ENCODE measurements around the gene OXLD1.

The OXLD1 gene

GRCh38 chr17:81693509-81694210 lies 27.3 kb upstream of the OXLD1 start:
- TF ChIP-seq CTCF (IDR thresholded peaks at IDR 0.05) = no peak
- no peak overlapping the region for H3K27ac ChIP-seq
- intact Hi-C loops (cut with DNase I; ENCODE audit: low total_unique reads) = no loop called here
- H3K9me3 ChIP-seq = no peaks in the 10 kb centered on the region
- no peak for DNase-seq
- no peaks in the 10 kb centered on the region for H3K4me1 ChIP-seq
- H3K27me3 ChIP-seq = no peaks in the 10 kb centered on the region
- H3K36me3 ChIP-seq = peaks cover 85 to 100% (median 100%) of the 10 kb centered on the region in 3 donors
- no peak overlapping the region for H3K4me3 ChIP-seq

- Histone ChIP-seq H3K36me3 (peaks cover 86 to 100% (median 100%) of the 10 kb centered on the region in 3 donors), H3K27me3 (no peaks in the 10 kb centered on the region), H3K4me3 (no peak overlapping the region), H3K4me1 (peaks cover 0 to 5% (median under 1%) of the 10 kb centered on the region in 4 donors), H3K27ac (no peak overlapping the region), H3K9me3 (no peaks in the 10 kb centered on the region)
- DNase-seq = no peak
- intact Hi-C loops (cut with DNase I; ENCODE audit: low total_unique reads) = no loop called here
- no peak for TF ChIP-seq CTCF (IDR thresholded peaks at IDR 0.05)
Measured at GRCh38 chr17:81691608-81692007, 25.2 kb upstream of the OXLD1 start.

- intact Hi-C loops (cut with DNase I; ENCODE audit: low total_unique reads) = no loop called here
- peaks cover 0 to 8% (median 2%) of the 10 kb centered on the region in 4 donors for H3K4me1 ChIP-seq
- H3K9me3 ChIP-seq = no peaks in the 10 kb centered on the region
- H3K27ac ChIP-seq = no peak overlapping the region
- peaks cover 86 to 100% (median 100%) of the 10 kb centered on the region in 3 donors for H3K36me3 ChIP-seq
- no peak for DNase-seq
- TF ChIP-seq CTCF (IDR thresholded peaks at IDR 0.05) = no peak
- no peak overlapping the region for H3K4me3 ChIP-seq
- no peaks in the 10 kb centered on the region for H3K27me3 ChIP-seq
Measured at GRCh38 chr17:81691196-81691595, 24.8 kb upstream of the OXLD1 start.

GRCh38 chr17:81690549-81690948 lies 24.1 kb upstream of the OXLD1 start:
- H3K9me3 ChIP-seq = no peaks in the 10 kb centered on the region
- no peak overlapping the region for H3K4me3 ChIP-seq
- TF ChIP-seq CTCF (IDR thresholded peaks at IDR 0.05) = no peak
- H3K27me3 ChIP-seq = no peaks in the 10 kb centered on the region
- H3K36me3 ChIP-seq = peaks cover 80 to 100% (median 97%) of the 10 kb centered on the region in 3 donors
- H3K27ac ChIP-seq = no peak overlapping the region
- intact Hi-C loops (cut with DNase I; ENCODE audit: low total_unique reads) = no loop called here
- H3K4me1 ChIP-seq = peaks cover 0 to 14% (median 6%) of the 10 kb centered on the region in 4 donors
- DNase-seq = no peak

GRCh38 chr17:81690066-81690465 lies 23.7 kb upstream of the OXLD1 start:
- H3K4me3 ChIP-seq = no peak overlapping the region
- H3K36me3 ChIP-seq = peaks cover 75 to 97% (median 92%) of the 10 kb centered on the region in 3 donors
- no peaks in the 10 kb centered on the region for H3K27me3 ChIP-seq
- no peak overlapping the region for H3K27ac ChIP-seq
- H3K9me3 ChIP-seq = no peaks in the 10 kb centered on the region
- intact Hi-C loops (cut with DNase I; ENCODE audit: low total_unique reads) = no loop called here
- DNase-seq = no peak
- TF ChIP-seq CTCF (IDR thresholded peaks at IDR 0.05) = no peak
- peaks cover 0 to 19% (median 11%) of the 10 kb centered on the region in 4 donors for H3K4me1 ChIP-seq
